AG09319 (cell line): Measurements from ENCODE around the gene STAT3.
"Not testable (repeated sequence)": the region's sequence is repeated elsewhere in the genome, so short reads cannot be mapped to it uniquely, and the experiment has no call there.

Source experiments
- DNase-seq: peaks from one replicate; pipeline ENCODE4 v3.0.0-alpha.2; 2010; ENCODE audit warnings: low read depth; ENCODE audit errors: extremely low read depth
- TF ChIP-seq, protein P1 (sequence below): IDR thresholded peaks from 2 replicates; pipeline ENCODE4 v1.5.1; 2011; ENCODE audit warnings: low read depth, mild to moderate bottlenecking, inconsistent platforms, low read length, moderate library complexity

STAT3 gene

DNA sequence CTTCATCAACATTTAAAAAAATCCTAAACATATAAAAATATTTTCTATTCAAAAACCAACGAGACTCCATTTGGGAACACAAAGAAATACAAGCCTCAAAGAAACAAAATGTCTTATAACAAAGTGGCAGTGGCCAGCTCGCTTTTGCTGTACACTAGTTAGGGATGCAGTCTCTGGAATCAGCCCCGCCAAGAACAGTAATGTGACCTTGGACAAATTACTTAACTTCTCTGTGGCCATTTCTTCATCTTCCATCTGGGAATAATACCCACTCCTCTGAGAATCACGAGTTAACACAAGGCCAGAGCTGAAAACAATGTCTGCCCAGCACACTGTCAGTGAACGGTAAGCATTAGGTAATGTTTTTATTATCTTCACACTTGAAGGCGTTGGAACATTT lies 117.6 kb downstream of the STAT3 start:
- no peak for DNase-seq
- TF ChIP-seq, protein P1, sequence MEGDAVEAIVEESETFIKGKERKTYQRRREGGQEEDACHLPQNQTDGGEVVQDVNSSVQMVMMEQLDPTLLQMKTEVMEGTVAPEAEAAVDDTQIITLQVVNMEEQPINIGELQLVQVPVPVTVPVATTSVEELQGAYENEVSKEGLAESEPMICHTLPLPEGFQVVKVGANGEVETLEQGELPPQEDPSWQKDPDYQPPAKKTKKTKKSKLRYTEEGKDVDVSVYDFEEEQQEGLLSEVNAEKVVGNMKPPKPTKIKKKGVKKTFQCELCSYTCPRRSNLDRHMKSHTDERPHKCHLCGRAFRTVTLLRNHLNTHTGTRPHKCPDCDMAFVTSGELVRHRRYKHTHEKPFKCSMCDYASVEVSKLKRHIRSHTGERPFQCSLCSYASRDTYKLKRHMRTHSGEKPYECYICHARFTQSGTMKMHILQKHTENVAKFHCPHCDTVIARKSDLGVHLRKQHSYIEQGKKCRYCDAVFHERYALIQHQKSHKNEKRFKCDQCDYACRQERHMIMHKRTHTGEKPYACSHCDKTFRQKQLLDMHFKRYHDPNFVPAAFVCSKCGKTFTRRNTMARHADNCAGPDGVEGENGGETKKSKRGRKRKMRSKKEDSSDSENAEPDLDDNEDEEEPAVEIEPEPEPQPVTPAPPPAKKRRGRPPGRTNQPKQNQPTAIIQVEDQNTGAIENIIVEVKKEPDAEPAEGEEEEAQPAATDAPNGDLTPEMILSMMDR, result no peak

GRCh38 chr17:42270170-42270535 lies 118.1 kb downstream of the STAT3 start:
- TF ChIP-seq, protein P1, result no peak
- no peak for DNase-seq

- DNase-seq, result no peak
- TF ChIP-seq, protein P1, result no peak
Observed at GRCh38 chr17:42268236-42268635, 120.0 kb downstream of the STAT3 start.

GRCh38 chr17:42266918-42267766 lies 121.1 kb downstream of the STAT3 start:
- DNase-seq, result peak; percentile 52
- TF ChIP-seq, protein P1, result no peak

DNA sequence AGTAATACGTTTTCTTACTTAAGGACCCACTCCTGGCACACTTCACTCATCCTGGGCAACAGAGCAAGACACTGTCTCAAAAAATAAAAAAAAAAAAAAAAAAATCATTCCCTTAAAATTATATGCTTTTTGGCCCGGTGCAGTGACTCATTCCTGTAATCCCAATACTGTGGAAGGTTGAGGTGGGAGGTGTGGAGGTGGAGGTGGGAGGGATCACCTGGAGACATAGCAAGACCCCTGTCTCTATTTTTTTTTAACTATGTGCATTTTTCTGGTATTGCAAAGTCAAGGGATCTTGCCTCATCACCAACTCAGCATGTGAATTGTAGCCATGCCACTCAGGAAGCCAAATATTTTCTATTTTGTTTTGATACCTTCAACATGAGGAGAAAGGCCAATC lies 121.8 kb downstream of the STAT3 start:
- DNase-seq, result no peak
- TF ChIP-seq, protein P1, result no peak

DNA sequence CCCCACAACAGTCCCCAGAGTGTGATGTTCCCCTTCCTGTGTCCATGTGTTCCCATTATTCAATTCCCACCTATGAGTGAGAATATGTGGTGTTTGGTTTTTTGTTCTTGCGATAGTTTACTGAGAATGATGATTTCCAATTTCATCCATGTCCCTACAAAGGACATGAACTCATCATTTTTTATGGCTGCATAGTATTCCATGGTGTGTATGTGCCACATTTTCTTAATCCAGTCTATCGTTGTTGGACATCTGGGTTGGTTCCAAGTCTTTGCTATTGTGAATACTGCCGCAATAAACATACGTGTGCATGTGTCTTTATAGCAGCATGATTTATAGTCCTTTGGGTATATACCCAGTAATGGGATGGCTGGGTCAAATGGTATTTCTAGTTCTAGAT lies 123.9 kb downstream of the STAT3 start:
- DNase-seq, result not testable (repeated sequence)
